ENCODE measurements around the gene ZNF14.
A peak's percentile ranks its signal among the peaks of the same experiment; 100 is the strongest.
"Not testable (repeated sequence)": the region's sequence is repeated elsewhere in the genome, so short reads cannot be mapped to it uniquely, and the experiment has no call there.

The ZNF14 gene

DNA sequence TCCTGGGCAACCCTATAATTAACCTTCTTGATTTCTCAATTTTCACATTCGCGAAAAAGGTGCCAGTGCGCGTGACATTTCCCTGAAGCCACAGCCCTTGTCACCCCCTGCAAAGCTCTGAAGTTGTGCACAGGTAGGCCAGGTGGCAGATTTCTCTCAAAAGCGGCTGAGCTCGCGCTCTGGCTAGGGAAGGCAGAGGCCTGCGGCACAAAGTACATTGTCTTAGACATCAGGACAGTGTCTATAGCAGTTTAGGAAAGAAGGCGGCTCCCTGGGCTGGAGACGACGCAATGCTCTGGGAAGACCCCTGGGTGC is 42.9 kb upstream of the ZNF14 start:
- DNase-seq (ENCODE audit: low spot score) = no peak
- H3K27ac ChIP-seq (ENCODE audit: poor library complexity, severe bottlenecking) = no peak overlapping the region
- H3K4me3 ChIP-seq (ENCODE audit: severe bottlenecking) = peak overlapping the region; percentile 49
- H3K36me3 ChIP-seq (ENCODE audit: low read depth) = peaks cover 16% of the 10 kb centered on the region; the same call in 1 of the 2 replicates
- H3K9me3 ChIP-seq (ENCODE audit: severe bottlenecking) = peaks cover 2% of the 10 kb centered on the region
- no peaks in the 10 kb centered on the region for H3K4me1 ChIP-seq (ENCODE audit: insufficient read depth, poor library complexity, severe bottlenecking)
- peak; percentile 8 for ATAC-seq (ENCODE audit: low read depth)
- TF ChIP-seq, protein P1, sequence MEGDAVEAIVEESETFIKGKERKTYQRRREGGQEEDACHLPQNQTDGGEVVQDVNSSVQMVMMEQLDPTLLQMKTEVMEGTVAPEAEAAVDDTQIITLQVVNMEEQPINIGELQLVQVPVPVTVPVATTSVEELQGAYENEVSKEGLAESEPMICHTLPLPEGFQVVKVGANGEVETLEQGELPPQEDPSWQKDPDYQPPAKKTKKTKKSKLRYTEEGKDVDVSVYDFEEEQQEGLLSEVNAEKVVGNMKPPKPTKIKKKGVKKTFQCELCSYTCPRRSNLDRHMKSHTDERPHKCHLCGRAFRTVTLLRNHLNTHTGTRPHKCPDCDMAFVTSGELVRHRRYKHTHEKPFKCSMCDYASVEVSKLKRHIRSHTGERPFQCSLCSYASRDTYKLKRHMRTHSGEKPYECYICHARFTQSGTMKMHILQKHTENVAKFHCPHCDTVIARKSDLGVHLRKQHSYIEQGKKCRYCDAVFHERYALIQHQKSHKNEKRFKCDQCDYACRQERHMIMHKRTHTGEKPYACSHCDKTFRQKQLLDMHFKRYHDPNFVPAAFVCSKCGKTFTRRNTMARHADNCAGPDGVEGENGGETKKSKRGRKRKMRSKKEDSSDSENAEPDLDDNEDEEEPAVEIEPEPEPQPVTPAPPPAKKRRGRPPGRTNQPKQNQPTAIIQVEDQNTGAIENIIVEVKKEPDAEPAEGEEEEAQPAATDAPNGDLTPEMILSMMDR (IDR thresholded peaks at IDR 0.05; ENCODE audit: poor library complexity, severe bottlenecking) = no peak
- no peaks in the 10 kb centered on the region for H3K27me3 ChIP-seq (ENCODE audit: insufficient read depth, poor library complexity, severe bottlenecking)

DNA sequence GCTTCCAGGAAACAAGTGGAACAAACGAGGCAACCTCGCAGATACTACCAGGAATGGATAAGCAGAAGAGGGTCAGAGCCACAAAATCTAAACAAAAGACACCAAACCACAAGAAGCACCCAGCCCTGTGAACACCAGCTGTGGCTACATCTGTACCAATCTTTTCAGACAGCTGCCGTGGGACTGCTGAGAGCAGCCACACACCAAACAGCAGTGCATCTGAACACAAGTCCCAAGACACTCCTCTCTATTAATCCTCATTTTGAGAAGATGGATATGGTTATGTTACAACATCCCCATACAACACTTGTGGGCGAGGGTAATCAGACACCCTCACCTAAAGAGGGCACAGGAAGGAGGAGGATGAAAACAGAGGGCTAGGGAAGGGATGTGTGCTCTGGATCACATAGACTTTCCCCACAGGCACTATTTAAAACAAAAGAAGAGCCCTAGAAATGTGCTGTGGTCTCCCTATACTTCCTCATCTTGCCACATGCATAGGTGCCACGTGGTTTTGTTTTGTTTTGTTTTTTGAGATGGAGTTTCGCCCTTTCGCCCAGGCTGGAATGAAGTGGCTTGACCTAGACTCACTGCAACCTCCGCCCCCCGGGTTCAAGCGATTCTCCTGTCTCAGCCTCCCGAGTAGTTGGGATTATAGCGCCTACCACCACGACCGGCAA is 41.6 kb upstream of the ZNF14 start:
- TF ChIP-seq, protein P1 (IDR thresholded peaks at IDR 0.05; ENCODE audit: poor library complexity, severe bottlenecking) = no peak
- H3K27me3 ChIP-seq (ENCODE audit: insufficient read depth, poor library complexity, severe bottlenecking) = no peaks in the 10 kb centered on the region
- no peak overlapping the region for H3K4me3 ChIP-seq (ENCODE audit: severe bottlenecking)
- H3K27ac ChIP-seq (ENCODE audit: poor library complexity, severe bottlenecking) = no peak overlapping the region
- peaks cover 2% of the 10 kb centered on the region for H3K9me3 ChIP-seq (ENCODE audit: severe bottlenecking)
- DNase-seq (ENCODE audit: low spot score) (no peak), ATAC-seq (ENCODE audit: low read depth) (no peak)
- peaks cover 14% of the 10 kb centered on the region; the same call in 1 of the 2 replicates for H3K36me3 ChIP-seq (ENCODE audit: low read depth)
- H3K4me1 ChIP-seq (ENCODE audit: insufficient read depth, poor library complexity, severe bottlenecking) = no peaks in the 10 kb centered on the region

DNA sequence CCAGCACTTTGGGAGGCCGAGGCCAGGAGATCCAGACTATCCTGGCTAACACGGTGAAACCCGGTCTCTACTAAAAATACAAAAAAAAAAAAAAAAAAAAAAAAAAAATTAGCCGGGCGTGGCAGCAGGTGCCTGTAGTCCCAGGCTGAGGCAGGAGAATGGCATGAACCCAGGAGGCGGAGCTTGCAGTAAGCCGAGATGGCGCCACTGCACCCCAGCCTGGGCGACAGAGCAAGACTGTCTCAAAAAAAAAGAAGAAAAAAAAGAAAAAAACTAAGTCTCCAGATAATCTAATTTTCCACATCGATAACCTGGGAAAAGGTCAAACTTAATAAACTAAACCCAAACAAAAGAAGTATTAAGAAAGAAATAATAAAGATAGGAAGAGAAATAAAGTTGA is 39.1 kb upstream of the ZNF14 start:
- not testable (repeated sequence) for H3K4me1 ChIP-seq (ENCODE audit: insufficient read depth, poor library complexity, severe bottlenecking); H3K27ac ChIP-seq (ENCODE audit: poor library complexity, severe bottlenecking); DNase-seq (ENCODE audit: low spot score); H3K27me3 ChIP-seq (ENCODE audit: insufficient read depth, poor library complexity, severe bottlenecking); H3K4me3 ChIP-seq (ENCODE audit: severe bottlenecking); H3K36me3 ChIP-seq (ENCODE audit: low read depth); ATAC-seq (ENCODE audit: low read depth); H3K9me3 ChIP-seq (ENCODE audit: severe bottlenecking)

DNA sequence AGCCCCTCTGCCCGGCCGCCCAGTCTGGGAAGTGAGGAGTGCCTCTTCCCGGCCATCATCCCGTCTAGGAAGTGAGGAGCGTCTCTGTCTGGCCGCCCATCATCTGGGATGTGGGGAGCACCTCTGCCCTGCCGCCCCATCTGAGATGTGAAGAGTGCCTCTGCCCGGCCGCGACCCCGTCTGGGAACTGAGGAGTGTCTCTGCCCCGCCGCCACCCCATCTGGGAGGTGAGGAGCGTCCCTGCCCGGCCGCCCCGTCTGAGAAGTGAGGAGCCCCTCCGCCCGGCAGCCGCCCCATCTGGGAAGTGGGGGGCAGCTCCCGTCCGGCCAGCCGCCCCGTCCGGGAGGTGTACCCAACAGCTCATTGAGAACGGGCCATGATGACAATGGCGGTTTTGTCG is 37.1 kb upstream of the ZNF14 start:
- not testable (repeated sequence) for ATAC-seq (ENCODE audit: low read depth); H3K27me3 ChIP-seq (ENCODE audit: insufficient read depth, poor library complexity, severe bottlenecking); H3K27ac ChIP-seq (ENCODE audit: poor library complexity, severe bottlenecking); H3K36me3 ChIP-seq (ENCODE audit: low read depth); H3K4me1 ChIP-seq (ENCODE audit: insufficient read depth, poor library complexity, severe bottlenecking); H3K4me3 ChIP-seq (ENCODE audit: severe bottlenecking); DNase-seq (ENCODE audit: low spot score); H3K9me3 ChIP-seq (ENCODE audit: severe bottlenecking)

DNA sequence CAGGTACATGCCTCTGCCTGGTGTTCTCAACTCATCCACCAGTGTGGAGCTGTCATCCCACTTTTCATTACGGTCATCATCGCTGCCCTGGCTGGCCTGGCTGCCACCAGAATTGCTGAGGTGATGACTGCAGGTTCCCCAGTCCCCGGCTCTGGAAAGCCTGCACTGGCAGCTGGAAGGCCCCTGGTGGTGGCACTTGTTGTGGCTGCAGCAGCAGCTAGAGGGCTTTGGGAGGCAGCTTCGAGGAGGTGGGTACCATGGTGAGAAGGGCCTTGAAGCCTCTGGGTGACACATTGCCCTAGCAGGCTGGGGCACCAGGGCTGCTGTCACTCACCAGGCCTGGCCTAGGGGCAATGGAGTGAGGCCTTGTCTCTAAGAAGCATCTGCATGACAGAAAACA is 25.3 kb upstream of the ZNF14 start:
- Histone ChIP-seq H3K27me3 (ENCODE audit: insufficient read depth, poor library complexity, severe bottlenecking) (no peaks in the 10 kb centered on the region), H3K9me3 (ENCODE audit: severe bottlenecking) (no peaks in the 10 kb centered on the region), H3K4me3 (ENCODE audit: severe bottlenecking) (no peak overlapping the region), H3K36me3 (ENCODE audit: low read depth) (no peaks in the 10 kb centered on the region), H3K27ac (ENCODE audit: poor library complexity, severe bottlenecking) (no peak overlapping the region), H3K4me1 (ENCODE audit: insufficient read depth, poor library complexity, severe bottlenecking) (no peaks in the 10 kb centered on the region)
- DNase-seq (ENCODE audit: low spot score) (no peak), ATAC-seq (ENCODE audit: low read depth) (no peak)
- TF ChIP-seq, protein P1 (IDR thresholded peaks at IDR 0.05; ENCODE audit: poor library complexity, severe bottlenecking) = no peak

DNA sequence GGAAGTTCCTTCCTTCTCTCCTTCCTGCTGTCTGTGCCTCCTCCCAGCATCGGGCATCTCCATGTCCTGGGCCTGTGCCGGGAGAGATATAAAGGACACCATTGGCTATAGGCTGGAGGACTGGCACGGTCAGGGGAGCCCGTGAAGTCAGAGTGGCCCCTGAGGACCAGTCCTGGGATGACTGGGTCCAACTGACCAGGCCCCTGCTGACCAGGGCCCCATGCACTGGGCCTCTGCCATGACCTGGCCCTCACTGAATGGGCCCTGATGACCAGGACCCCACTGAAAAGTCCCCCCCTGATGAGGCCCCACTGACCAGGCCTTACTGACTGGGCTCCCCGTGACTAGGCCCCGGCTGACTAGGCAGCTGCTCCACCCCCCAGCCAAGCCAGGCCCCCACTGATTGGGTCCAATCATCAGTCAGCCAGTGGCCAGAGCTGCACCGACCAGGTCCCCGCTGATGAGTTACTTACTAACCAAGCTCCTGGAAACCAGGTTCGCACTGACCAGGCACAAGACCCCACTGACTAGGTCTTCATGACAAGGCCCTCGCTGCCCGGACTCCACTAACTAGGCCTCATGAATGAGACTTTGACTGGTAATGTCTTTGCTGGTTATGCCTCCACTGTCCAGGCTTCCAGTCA is 20.0 kb upstream of the ZNF14 start:
- no peaks in the 10 kb centered on the region for H3K9me3 ChIP-seq (ENCODE audit: severe bottlenecking)
- DNase-seq (ENCODE audit: low spot score) (no peak), ATAC-seq (ENCODE audit: low read depth) (no peak)
- H3K4me1 ChIP-seq (ENCODE audit: insufficient read depth, poor library complexity, severe bottlenecking) = no peaks in the 10 kb centered on the region
- no peak overlapping the region for H3K27ac ChIP-seq (ENCODE audit: poor library complexity, severe bottlenecking)
- H3K4me3 ChIP-seq (ENCODE audit: severe bottlenecking) = no peak overlapping the region
- no peaks in the 10 kb centered on the region for H3K36me3 ChIP-seq (ENCODE audit: low read depth)
- TF ChIP-seq, protein P1 (IDR thresholded peaks at IDR 0.05; ENCODE audit: poor library complexity, severe bottlenecking) = no peak
- H3K27me3 ChIP-seq (ENCODE audit: insufficient read depth, poor library complexity, severe bottlenecking) = no peaks in the 10 kb centered on the region
